ENCODE measurements around the gene IZUMO1. TPM values are rescaled to one million over a fixed set of nuclear protein-coding genes. Genes with fewer than 3 reads are reported as not detected.

The IZUMO1 gene
- total and polyA plus RNA-seq, 2 of the 4 experiments (the other 2 are of a cell fraction): not detected

DNA sequence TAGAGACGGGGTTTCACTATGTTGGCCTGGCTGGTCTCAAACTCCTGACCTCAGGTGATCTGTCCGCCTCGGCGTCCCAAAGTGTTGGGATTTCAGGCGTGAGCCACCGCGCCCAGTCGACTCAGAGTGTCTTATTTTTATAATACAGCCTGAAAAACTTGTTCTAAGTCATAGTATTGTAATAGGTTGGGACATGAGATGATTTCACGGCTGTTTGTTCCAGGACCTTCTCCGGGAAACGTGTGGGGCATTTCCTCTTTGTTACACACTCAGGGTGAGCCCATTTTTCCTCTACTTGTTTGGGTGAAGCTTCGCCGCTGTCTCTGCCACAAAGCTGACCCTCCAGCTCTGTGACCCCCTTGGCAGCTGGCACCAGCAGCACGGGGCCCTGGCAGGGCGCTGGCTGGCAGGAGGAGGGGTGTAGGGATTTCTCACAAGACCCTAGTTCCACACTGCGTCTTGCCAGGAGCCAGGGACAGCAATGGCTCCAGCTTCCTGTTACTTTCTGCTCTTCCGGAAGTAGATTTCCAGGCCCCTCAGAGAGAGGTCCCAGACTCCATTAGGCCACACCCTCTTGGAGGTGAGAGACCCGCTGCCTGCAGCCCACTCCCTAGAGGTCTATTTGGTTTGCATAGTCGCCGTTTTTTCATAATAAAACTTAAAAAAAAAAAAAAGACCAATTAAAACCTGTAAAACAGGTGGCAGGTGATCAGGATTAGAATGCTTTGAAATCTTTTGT, 24.2 kb upstream of the IZUMO1 start:
- Histone ChIP-seq H3K18ac (ENCODE audit: low read depth, low read length) (no peak overlapping the region), H4K5ac (ENCODE audit: low read depth, low read length) (no peak overlapping the region), H3K4me3 (ENCODE audit: insufficient read depth, low read depth, low read length) (no peak overlapping the region), H3K9me1 (ENCODE audit: insufficient read depth, low read length) (no peaks in the 10 kb centered on the region), H3K36me3 (ENCODE audit: control insufficient read depth, insufficient read depth, low read length) (no peaks in the 10 kb centered on the region), H3K27me3 (ENCODE audit: control insufficient read depth, insufficient read depth, low read length) (peaks cover 26% of the 10 kb centered on the region), H3K23ac (ENCODE audit: low read depth, low read length) (no peak overlapping the region), H3K56ac (ENCODE audit: extremely low read depth, insufficient read depth, low read length) (no peak overlapping the region), H3K79me1 (ENCODE audit: low read depth in 1 of 2, low read length in 2 of 2) (no peaks in the 10 kb centered on the region), H4K20me1 (ENCODE audit: insufficient read depth, low read length) (no peaks in the 10 kb centered on the region), H2AK9ac (replicated peaks; ENCODE audit: low read depth, low read length, poor library complexity) (no peak overlapping the region), H4K91ac (ENCODE audit: insufficient read depth, low read depth, low read length) (no peak overlapping the region), H3K4me1 (ENCODE audit: control insufficient read depth, insufficient read depth, low read length) (no peaks in the 10 kb centered on the region), H3K4ac (ENCODE audit: low read depth, low read length) (no peak overlapping the region), H2BK120ac (ENCODE audit: low read depth, low read length) (no peak overlapping the region), H3K14ac (replicated peaks; ENCODE audit: low read depth, low read length) (no peak overlapping the region), H2AFZ (replicated peaks; ENCODE audit: low read length, poor library complexity) (no peak overlapping the region), H3K9ac (ENCODE audit: low read depth, low read length) (no peak overlapping the region), H3K4me2 (ENCODE audit: low read depth, low read length) (no peak overlapping the region), H4K8ac (ENCODE audit: low read depth in 2 of 2, low read length in 2 of 2) (no peak overlapping the region), H2AK5ac (ENCODE audit: low read depth, low read length) (no peak overlapping the region), H3K27ac (ENCODE audit: insufficient read depth, low read length) (no peak overlapping the region), H2BK15ac (ENCODE audit: low read depth, low read length) (no peak overlapping the region), H2BK20ac (ENCODE audit: low read depth, low read length) (no peak overlapping the region), H3K9me3 (ENCODE audit: control insufficient read depth, insufficient read depth, low read length) (no peaks in the 10 kb centered on the region), H2BK5ac (ENCODE audit: low read depth, low read length, poor library complexity, severe bottlenecking) (no peak overlapping the region)
- TF ChIP-seq MAFK (IDR thresholded peaks at IDR 0.05; ENCODE audit: low read depth, low read length): no peak
- TF ChIP-seq, protein P1, sequence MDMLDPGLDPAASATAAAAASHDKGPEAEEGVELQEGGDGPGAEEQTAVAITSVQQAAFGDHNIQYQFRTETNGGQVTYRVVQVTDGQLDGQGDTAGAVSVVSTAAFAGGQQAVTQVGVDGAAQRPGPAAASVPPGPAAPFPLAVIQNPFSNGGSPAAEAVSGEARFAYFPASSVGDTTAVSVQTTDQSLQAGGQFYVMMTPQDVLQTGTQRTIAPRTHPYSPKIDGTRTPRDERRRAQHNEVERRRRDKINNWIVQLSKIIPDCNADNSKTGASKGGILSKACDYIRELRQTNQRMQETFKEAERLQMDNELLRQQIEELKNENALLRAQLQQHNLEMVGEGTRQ (IDR thresholded peaks at IDR 0.05; ENCODE audit: low read depth, low read length): no peak
- TF ChIP-seq RAD21 (IDR thresholded peaks at IDR 0.05; ENCODE audit: low read length): no peak
- no peak for TF ChIP-seq FOS (IDR thresholded peaks at IDR 0.05; ENCODE audit: low read depth, low read length)
- TF ChIP-seq POLR2A (IDR thresholded peaks at IDR 0.05; ENCODE audit: low read depth, low read length): no peak
- TF ChIP-seq CHD1 (IDR thresholded peaks at IDR 0.05; ENCODE audit: low read depth, low read length): no peak
- no peak for TF ChIP-seq NFE2L2 (IDR thresholded peaks at IDR 0.05; ENCODE audit: low read depth, low read length)
- TF ChIP-seq, protein P2, sequence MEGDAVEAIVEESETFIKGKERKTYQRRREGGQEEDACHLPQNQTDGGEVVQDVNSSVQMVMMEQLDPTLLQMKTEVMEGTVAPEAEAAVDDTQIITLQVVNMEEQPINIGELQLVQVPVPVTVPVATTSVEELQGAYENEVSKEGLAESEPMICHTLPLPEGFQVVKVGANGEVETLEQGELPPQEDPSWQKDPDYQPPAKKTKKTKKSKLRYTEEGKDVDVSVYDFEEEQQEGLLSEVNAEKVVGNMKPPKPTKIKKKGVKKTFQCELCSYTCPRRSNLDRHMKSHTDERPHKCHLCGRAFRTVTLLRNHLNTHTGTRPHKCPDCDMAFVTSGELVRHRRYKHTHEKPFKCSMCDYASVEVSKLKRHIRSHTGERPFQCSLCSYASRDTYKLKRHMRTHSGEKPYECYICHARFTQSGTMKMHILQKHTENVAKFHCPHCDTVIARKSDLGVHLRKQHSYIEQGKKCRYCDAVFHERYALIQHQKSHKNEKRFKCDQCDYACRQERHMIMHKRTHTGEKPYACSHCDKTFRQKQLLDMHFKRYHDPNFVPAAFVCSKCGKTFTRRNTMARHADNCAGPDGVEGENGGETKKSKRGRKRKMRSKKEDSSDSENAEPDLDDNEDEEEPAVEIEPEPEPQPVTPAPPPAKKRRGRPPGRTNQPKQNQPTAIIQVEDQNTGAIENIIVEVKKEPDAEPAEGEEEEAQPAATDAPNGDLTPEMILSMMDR (conservative IDR thresholded peaks at IDR 0.05; ENCODE audit: low read depth, low read length): no peak
- TF ChIP-seq, protein P3, sequence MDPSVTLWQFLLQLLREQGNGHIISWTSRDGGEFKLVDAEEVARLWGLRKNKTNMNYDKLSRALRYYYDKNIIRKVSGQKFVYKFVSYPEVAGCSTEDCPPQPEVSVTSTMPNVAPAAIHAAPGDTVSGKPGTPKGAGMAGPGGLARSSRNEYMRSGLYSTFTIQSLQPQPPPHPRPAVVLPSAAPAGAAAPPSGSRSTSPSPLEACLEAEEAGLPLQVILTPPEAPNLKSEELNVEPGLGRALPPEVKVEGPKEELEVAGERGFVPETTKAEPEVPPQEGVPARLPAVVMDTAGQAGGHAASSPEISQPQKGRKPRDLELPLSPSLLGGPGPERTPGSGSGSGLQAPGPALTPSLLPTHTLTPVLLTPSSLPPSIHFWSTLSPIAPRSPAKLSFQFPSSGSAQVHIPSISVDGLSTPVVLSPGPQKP (IDR thresholded peaks at IDR 0.05; ENCODE audit: borderline replicate concordance, low read depth, low read length): no peak
- TF ChIP-seq SMC3 (IDR thresholded peaks at IDR 0.05; ENCODE audit: low read depth, low read length): no peak
- TF ChIP-seq RCOR1 (IDR thresholded peaks at IDR 0.05; ENCODE audit: insufficient replicate concordance, low read length): no peak
- TF ChIP-seq BHLHE40 (IDR thresholded peaks at IDR 0.05; ENCODE audit: low read depth, low read length): no peak
- TF ChIP-seq CEBPB (IDR thresholded peaks at IDR 0.05; ENCODE audit: low read depth, low read length): no peak
- no peak for TF ChIP-seq MXI1 (IDR thresholded peaks at IDR 0.05; ENCODE audit: borderline replicate concordance, low read depth, low read length)
- CTCF ChIA-PET: no interaction called here
- ATAC-seq (ENCODE audit: low read depth) (no peak), DNase-seq (no peak)
- WGBS, 2 experiments (ENCODE audit: extremely low coverage in 2 of 2, insufficient read length in 1 of 2): 49% methylated on average over 5 of the region's 20 CpGs; no CpG with 5 or more reads in 1 of the 2 experiments
- POLR2A ChIA-PET (ENCODE audit: unreplicated experiment): no interaction called here
- intact Hi-C loops (cut with micrococcal nuclease) (no loop called here), dilution Hi-C loops (cut with HindIII; ENCODE audit: low sequenced_read_pairs, unreplicated experiment) (no loop called here), in situ Hi-C loops (cut with MboI; ENCODE audit: low sequenced_read_pairs) (no loop called here)
- BruUV-seq (replicated peaks): no TSS peak
